Mesendoderm (in vitro differentiated cells): Measurements from ENCODE around the gene PSAP.
"Not testable (repeated sequence)": the region's sequence is repeated elsewhere in the genome, so short reads cannot be mapped to it uniquely, and the experiment has no call there.

Experiments
- DNase-seq: peaks from one replicate; pipeline ENCODE4 v3.0.0; 2013
- H2AK5ac ChIP-seq: 2 replicates; pipeline ENCODE4 v1.6.1; 2013; ENCODE audit warnings: low read length, inconsistent platforms
- H2BK120ac ChIP-seq: 2 replicates; pipeline ENCODE4 v1.6.1; 2013; ENCODE audit warnings: low read depth, mild to moderate bottlenecking, low read length, moderate library complexity, mixed read lengths
- H2BK15ac ChIP-seq: replicated peaks from 2 replicates; pipeline ENCODE4 v1.6.1; 2013; ENCODE audit warnings: low read depth, mild to moderate bottlenecking, moderate library complexity
- H2BK5ac ChIP-seq: 2 replicates; pipeline ENCODE4 v1.6.1; 2013; ENCODE audit warnings: low read length, inconsistent platforms
- H3K18ac ChIP-seq: 2 replicates; pipeline ENCODE4 v1.6.1; 2013; ENCODE audit warnings: mild to moderate bottlenecking, low read length, mixed read lengths
- H3K23ac ChIP-seq: one replicate; pipeline ENCODE4 v1.6.1; 2013; ENCODE audit warnings: low read length
- H3K27ac ChIP-seq: 2 replicates; pipeline ENCODE4 v1.5.1; 2013; ENCODE audit warnings: low read depth, mild to moderate bottlenecking, inconsistent platforms, low read length, moderate library complexity
- H3K27me3 ChIP-seq: 2 replicates; pipeline ENCODE4 v1.6.1; 2013; ENCODE audit warnings: low read length, control low read depth, mild to moderate bottlenecking, inconsistent platforms; ENCODE audit not compliant: insufficient read depth, poor library complexity
- H3K36me3 ChIP-seq: 2 replicates; pipeline ENCODE4 v1.6.1; 2013; ENCODE audit warnings: low read length, inconsistent platforms; ENCODE audit not compliant: control insufficient read depth, insufficient read depth
- H3K4ac ChIP-seq: one replicate; pipeline ENCODE4 v1.6.1; 2013; ENCODE audit warnings: low read depth, mild to moderate bottlenecking, low read length, moderate library complexity
- H3K4me1 ChIP-seq: 2 replicates; pipeline ENCODE4 v1.6.1; 2013; ENCODE audit warnings: low read depth, low read length, inconsistent platforms; ENCODE audit not compliant: control insufficient read depth
- H3K4me2 ChIP-seq: 2 replicates; pipeline ENCODE4 v1.6.1; 2013; ENCODE audit warnings: low read length
- H3K4me3 ChIP-seq: 2 replicates; pipeline ENCODE4 v1.5.1; 2013; ENCODE audit warnings: mild to moderate bottlenecking, low read length
- H3K56ac ChIP-seq: one replicate; pipeline ENCODE4 v1.6.1; 2013; ENCODE audit warnings: low read length
- H3K79me1 ChIP-seq: 2 replicates; pipeline ENCODE4 v1.6.1; 2013; ENCODE audit warnings: low read length, inconsistent platforms
- H3K79me2 ChIP-seq: 2 replicates; pipeline ENCODE4 v1.6.1; 2013; ENCODE audit warnings: mild to moderate bottlenecking, low read length; ENCODE audit not compliant: control insufficient read depth, insufficient read depth
- H3K9ac ChIP-seq: 2 replicates; pipeline ENCODE4 v1.6.1; 2013; ENCODE audit warnings: low read length, inconsistent platforms
- H4K5ac ChIP-seq: one replicate; pipeline ENCODE4 v1.6.1; 2013; ENCODE audit warnings: low read length
- H4K8ac ChIP-seq: one replicate; pipeline ENCODE4 v1.6.1; 2013; ENCODE audit warnings: low read depth, mild to moderate bottlenecking, control low read depth, low read length, moderate library complexity
- WGBS: extraction: QIAGEN DNeasy Blood & Tissue Kit; methylation state at CpG from one replicate; pipeline ENCODE4 v1.1.7; 2013; ENCODE audit warnings: low lambda C conversion rate, missing lambda C conversion rate; ENCODE audit not compliant: insufficient coverage; ENCODE audit errors: extremely low coverage; 5-methylcytosine and 5-hydroxymethylcytosine counted together

Gene PSAP

DNA sequence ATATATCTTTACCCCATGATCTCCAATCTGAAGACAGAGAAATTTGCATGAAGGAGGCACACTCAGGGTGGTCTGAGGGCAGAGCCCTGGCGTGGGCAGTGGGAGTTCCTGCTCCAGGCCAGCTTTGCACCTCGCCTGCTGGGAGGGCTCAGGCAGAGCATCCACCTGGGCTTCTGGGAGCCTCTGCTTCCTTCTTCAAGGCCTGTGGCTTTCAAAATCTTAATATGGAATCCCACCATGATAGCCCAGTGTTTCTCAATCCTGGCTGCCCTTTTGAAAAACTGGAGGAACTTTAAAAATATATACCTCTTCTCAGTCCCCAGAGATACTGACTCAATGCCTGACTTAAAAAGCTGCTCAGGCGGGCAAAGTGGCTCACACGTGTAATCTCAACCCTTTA, 36.7 kb upstream of the PSAP start:
- no peak overlapping the region for H4K5ac ChIP-seq
- H2BK5ac ChIP-seq: no peak overlapping the region
- H3K79me2 ChIP-seq: no peaks in the 10 kb centered on the region
- H3K56ac ChIP-seq: no peak overlapping the region
- no peak overlapping the region for H3K4me2 ChIP-seq
- H3K79me1 ChIP-seq: no peaks in the 10 kb centered on the region
- H3K4me3 ChIP-seq: no peak overlapping the region
- H3K4me1 ChIP-seq: no peaks in the 10 kb centered on the region
- no peak overlapping the region for H2BK15ac ChIP-seq
- no peak for DNase-seq
- no peak overlapping the region for H4K8ac ChIP-seq
- H3K23ac ChIP-seq: no peak overlapping the region
- H3K27ac ChIP-seq: no peak overlapping the region
- H2AK5ac ChIP-seq: no peak overlapping the region
- no peak overlapping the region for H3K4ac ChIP-seq
- WGBS: no CpG with 5 or more reads among the region's 4 CpGs
- H2BK120ac ChIP-seq: no peak overlapping the region
- peaks cover 2% of the 10 kb centered on the region for H3K27me3 ChIP-seq
- H3K9ac ChIP-seq: no peak overlapping the region
- H3K36me3 ChIP-seq: no peaks in the 10 kb centered on the region
- H3K18ac ChIP-seq: no peak overlapping the region

DNA sequence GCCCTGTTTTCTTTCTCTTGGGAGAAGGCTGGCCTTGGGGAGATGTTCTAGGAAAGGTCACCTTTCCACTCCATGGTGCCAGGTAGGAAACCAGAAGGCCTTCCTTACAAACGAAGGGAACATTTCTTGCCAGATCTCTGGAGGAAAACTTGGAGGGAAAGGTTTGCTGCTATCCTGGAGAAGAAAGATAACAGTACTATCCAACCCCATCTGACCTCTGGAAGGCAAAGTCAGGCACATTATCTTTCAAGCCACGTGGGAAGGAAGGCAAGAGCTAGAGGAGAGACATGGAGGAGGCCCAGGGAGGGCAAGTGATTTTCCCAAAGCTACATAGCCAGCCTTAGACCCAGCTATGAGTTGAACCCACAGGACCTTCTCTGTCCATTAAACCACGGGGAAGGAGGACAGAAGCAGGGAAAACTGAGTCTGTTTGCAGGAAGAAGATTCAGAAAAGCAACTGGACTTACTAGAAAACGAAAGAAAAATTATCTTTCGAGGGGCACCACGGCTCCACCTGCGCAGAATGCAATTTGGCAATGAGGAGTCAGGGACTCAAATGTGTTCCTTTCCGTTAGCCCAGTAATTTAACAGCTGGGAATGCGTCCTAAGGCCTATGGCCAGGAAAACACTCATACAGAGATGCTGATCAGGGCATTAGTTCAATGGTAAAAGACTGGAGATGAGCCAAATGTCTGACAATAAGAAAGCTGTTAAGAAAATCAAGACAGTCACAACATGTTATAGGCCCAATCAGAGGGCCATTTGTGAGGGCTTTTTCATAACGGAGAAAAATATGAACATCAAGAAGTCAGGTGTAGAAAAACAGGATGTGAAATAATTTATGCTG, 32.0 kb upstream of the PSAP start:
- H3K36me3 ChIP-seq: no peaks in the 10 kb centered on the region
- H2BK15ac ChIP-seq: no peak overlapping the region
- no peaks in the 10 kb centered on the region for H3K27me3 ChIP-seq
- no peak overlapping the region for H2BK5ac ChIP-seq
- no peak overlapping the region for H3K4me3 ChIP-seq
- no peak overlapping the region for H3K4me2 ChIP-seq
- H3K27ac ChIP-seq: no peak overlapping the region
- H3K4me1 ChIP-seq: no peaks in the 10 kb centered on the region
- no peaks in the 10 kb centered on the region for H3K79me1 ChIP-seq
- no peak overlapping the region for H4K5ac ChIP-seq
- H3K79me2 ChIP-seq: no peaks in the 10 kb centered on the region
- no peak overlapping the region for H3K9ac ChIP-seq
- H3K18ac ChIP-seq: no peak overlapping the region
- H3K23ac ChIP-seq: no peak overlapping the region
- no CpG with 5 or more reads among the region's 10 CpGs for WGBS
- H2AK5ac ChIP-seq: no peak overlapping the region
- no peak overlapping the region for H4K8ac ChIP-seq
- H3K4ac ChIP-seq: no peak overlapping the region
- H2BK120ac ChIP-seq: no peak overlapping the region
- no peak overlapping the region for H3K56ac ChIP-seq
- DNase-seq: no peak

DNA sequence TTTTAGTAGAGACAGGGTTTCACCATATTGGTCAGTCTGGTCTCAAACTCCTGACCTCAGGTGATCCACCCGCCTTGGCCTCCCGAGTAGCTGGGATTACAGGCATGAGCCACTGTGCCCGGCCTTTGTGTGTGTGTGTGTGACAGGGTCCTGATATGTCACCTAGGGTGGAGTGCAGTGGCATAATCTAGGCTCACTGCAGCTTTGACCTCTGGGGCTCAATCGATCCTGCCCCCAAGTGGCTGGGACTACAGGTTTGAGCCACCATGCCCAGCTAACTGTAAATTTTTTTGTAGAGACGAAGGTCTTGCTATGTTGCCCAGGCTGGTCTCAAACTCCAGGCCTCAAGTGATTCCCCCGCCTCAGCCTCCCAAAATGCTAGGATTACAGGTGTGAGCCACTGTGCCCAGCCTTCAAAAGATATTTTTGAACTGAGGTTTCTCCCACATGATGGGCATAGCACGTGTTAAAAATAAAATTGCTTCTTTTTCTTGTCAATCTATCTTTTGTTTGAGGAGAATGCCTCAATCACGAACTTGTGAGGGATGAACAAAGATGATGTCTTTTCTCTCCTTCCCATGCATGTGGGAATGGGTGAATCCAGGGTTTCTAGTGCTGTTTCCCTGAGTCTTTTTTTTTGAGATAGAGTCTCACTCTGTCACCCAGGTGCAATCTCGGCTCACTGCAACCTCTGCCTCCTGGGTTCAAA, 30.8 kb upstream of the PSAP start:
- Histone ChIP-seq H3K4ac (no peak overlapping the region), H3K4me1 (no peaks in the 10 kb centered on the region), H3K56ac (no peak overlapping the region), H4K8ac (no peak overlapping the region), H2BK5ac (no peak overlapping the region), H3K27ac (no peak overlapping the region), H3K9ac (no peak overlapping the region), H4K5ac (no peak overlapping the region), H3K79me1 (no peaks in the 10 kb centered on the region), H3K79me2 (no peaks in the 10 kb centered on the region), H3K4me2 (no peak overlapping the region), H3K27me3 (no peaks in the 10 kb centered on the region), H3K36me3 (no peaks in the 10 kb centered on the region), H2BK120ac (no peak overlapping the region), H3K4me3 (no peak overlapping the region), H3K18ac (no peak overlapping the region), H2BK15ac (no peak overlapping the region), H2AK5ac (no peak overlapping the region), H3K23ac (no peak overlapping the region)
- WGBS: no CpG with 5 or more reads among the region's 9 CpGs
- no peak for DNase-seq

DNA sequence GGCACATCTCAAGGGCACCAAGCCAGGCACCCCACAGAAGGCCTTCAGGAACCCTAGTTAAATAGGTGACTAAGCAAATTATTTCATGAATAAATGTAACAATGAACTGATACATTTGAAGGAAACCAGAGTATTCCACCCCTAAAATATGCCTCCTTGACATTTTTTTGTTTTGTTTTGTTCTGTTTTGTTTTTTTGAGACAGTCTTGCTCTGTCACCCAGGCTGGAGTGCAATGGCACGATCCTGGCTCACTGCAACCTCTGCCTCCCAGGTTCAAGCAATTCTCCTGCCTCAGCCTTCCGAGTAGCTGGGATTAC, 30.2 kb upstream of the PSAP start:
- H3K27me3 ChIP-seq, H4K5ac ChIP-seq, H3K4me2 ChIP-seq, H4K8ac ChIP-seq, H3K36me3 ChIP-seq, H2BK5ac ChIP-seq, H3K18ac ChIP-seq, H3K79me2 ChIP-seq, H3K4ac ChIP-seq, H2AK5ac ChIP-seq, H3K27ac ChIP-seq, H3K79me1 ChIP-seq, H3K9ac ChIP-seq, DNase-seq, H3K56ac ChIP-seq, H3K4me1 ChIP-seq, H2BK15ac ChIP-seq, H3K23ac ChIP-seq, H2BK120ac ChIP-seq, H3K4me3 ChIP-seq: not testable (repeated sequence)
- no CpG with 5 or more reads among the region's 2 CpGs for WGBS

DNA sequence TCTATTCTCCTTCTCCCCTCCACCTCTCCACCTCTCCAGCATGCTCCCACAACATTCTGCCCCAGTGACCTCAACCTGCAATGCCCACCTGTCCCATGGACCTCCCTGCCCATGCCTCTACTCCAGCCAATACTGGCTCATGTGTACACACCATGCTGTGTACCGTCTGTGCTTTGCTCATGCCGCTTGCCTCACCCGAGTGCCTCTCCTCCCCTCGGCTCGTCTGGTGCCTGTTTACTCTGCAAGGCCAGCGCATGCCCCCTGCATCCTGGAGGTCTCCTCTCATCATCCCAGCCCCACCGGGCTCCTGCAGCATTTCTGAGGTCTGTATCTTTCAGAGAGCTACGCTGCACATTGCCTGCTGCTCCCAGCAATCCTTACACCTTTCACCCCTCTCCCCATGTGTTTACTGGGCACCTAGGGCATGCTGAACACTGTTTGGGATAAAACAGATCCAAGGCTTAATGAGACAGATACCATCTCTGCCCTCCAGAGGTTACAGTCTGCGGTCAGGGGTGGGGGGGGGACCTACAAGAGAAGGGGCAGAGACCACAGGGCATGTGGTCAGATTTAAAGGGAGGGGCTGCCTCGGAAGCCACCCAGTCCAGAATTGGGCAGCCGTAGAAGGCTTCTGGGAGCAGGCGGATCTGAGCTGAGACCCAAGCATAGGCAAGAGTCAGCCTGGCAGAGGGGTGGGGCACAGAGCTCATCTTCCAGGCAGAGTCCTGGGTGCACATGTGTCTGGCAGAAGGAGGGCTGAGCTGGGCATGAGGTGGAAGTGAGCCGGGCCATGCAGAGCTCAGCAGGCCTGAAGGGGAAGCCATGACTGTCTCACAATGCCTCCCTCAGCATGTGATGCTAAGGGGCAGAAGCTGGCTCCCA, 29.6 kb upstream of the PSAP start:
- Histone ChIP-seq H2BK120ac (no peak overlapping the region), H3K23ac (no peak overlapping the region), H3K56ac (no peak overlapping the region), H4K8ac (no peak overlapping the region), H3K4me2 (no peak overlapping the region), H2AK5ac (no peak overlapping the region), H3K79me2 (no peaks in the 10 kb centered on the region), H2BK15ac (no peak overlapping the region), H3K36me3 (no peaks in the 10 kb centered on the region), H3K9ac (no peak overlapping the region), H3K4ac (no peak overlapping the region), H3K4me3 (no peak overlapping the region), H4K5ac (no peak overlapping the region), H3K4me1 (no peaks in the 10 kb centered on the region), H3K27me3 (no peaks in the 10 kb centered on the region), H3K27ac (no peak overlapping the region), H3K79me1 (no peaks in the 10 kb centered on the region), H2BK5ac (no peak overlapping the region), H3K18ac (no peak overlapping the region)
- no CpG with 5 or more reads among the region's 13 CpGs for WGBS
- DNase-seq: no peak
